ENCODE data around the gene HUNK.

HUNK gene

GRCh38 chr21:31896019-31896418 lies 23.2 kb downstream of the HUNK start:
- no peak for DNase-seq (ENCODE audit: low read depth)

DNA sequence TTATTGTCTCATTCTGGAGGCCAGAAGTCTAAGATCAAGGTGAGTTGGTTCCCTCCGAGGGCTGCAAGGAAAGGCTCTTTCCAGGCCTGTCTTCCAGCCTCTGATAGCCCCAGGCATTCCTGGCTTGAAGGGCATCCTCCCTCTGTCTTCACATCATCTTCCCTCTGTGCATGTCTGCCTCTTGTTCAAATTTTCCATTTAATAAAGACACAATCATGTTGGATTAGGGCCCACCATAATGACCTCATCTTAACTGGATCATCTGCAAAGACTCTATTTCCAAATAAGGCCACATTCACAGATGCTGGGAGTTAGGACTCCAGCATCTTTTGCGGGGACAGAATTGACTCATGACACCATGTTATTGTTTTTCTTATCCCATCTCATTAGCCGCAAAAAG lies 24.5 kb downstream of the HUNK start:
- DNase-seq (ENCODE audit: low read depth), result no peak

DNA sequence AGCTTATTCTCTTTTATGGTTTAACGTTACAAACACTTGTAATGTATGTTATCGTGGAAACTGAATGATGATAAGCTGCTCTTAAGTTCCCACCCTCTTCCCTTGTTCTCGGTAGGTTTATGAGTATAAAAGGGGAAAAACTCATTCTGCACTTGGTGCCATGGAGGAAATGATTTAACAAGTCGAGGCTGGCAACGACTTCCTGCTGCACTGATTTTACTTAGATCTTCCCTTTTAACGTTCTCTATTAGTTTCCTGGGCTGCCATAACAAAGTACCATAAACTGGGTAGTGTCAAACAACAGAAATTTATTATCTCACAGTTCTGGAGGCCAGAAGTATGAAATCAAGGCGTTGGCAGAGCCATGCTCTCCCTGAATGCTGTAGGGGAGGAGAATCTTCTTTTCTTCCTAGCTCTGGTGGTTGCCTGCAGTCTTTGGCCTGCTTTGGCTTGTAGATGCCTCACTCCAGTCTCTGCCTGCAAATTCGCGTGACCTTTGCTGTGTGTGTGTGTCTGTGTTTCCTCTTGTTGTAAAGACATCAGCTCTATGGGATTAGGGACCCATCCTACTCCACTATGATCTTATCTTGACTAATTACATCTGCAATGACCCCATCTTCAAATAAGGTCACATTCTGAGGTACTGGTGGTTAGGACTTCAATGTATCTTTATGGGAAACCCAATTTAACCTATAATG lies 26.3 kb downstream of the HUNK start:
- no peak for DNase-seq (ENCODE audit: low read depth)

DNA sequence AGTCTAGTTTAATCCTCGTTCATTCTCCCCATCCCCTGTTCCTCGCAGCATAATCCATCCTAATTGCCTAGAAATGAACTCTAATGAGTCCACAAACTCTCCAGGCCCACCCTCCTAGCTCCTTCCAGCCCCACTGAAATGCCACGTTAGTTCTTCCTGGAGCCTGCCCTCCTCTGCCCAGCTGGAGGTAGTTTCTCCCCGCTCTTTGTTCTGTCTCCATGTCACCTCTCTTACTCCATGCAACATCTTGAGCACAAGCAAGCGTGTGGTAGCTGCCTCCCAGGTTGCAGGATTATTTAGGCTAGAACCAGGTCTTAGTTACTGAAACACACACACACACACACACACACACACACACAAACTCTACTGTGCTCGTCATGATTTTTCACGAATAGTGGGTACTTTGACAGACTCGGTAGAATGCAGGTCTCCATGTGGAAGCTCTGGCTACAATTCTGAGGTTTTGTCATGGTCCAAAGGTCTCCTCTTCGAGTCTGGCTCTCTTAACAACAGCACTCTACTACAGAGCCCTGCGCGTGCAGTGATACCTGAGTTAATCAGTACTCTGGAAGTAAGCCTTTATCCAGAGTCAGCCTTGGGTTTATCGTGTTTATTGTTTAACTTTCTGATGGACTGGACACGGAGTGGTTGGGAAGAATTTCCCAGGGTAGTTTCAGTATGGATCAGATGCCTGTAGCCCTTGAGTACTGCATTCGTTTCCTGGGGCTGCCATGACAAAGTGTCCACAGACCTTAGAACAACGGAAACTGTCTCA lies 27.5 kb downstream of the HUNK start:
- DNase-seq (ENCODE audit: low read depth), result no peak

DNA sequence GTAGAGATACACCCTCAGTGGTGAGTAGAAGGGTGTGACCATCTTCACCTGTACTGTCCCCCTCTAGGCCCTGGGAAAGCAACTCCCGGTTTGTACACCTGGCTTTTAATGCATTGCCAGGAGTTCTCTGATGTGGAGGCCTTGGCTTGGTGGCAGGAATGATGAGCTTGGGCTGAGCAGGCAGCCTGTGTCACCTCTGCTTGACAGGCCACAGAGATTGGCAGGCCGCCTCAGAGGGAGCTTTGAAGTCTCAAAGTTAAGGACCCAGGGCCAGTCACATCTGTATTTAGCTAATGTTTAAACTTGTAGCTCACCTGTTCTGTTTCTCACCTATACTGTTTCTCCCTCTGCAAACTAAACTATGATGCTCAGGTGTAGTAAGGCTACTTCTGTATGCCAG lies 28.5 kb downstream of the HUNK start:
- no peak for DNase-seq (ENCODE audit: low read depth)

- no peak for DNase-seq (ENCODE audit: low read depth)
These were observed 29.6 kb downstream of the HUNK start for GRCh38 chr21:31902438-31902837.

DNA sequence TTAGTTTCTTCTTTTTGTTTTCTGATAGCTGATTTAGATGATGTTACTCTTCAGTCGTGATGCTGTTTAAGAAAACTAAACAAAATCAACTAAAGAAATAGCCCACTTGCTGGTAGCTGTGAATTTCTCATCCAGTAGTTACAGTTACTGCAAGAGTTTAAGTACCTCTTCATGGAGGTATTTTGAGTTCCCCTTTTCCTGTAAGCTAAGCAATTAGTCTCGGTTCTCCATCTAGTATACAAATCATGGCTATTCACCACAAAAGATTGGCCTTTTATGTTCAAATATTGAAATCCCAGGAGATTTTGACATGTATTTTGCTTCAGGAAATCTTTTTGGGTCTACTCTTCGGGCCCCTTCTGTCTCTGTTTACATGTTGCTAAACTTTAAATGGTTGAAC lies 31.1 kb downstream of the HUNK start:
- DNase-seq (ENCODE audit: low read depth), result no peak

- DNase-seq (ENCODE audit: low read depth), result no peak
These were observed 33.0 kb downstream of the HUNK start for GRCh38 chr21:31905503-31906451.

GRCh38 chr21:31908106-31909031 lies 35.5 kb downstream of the HUNK start:
- DNase-seq (ENCODE audit: low read depth), result no peak

GRCh38 chr21:31909153-31910073 lies 36.6 kb downstream of the HUNK start:
- DNase-seq (ENCODE audit: low read depth), result no peak

- no peak for DNase-seq (ENCODE audit: low read depth)
These were observed 37.3 kb downstream of the HUNK start for GRCh38 chr21:31910074-31910470.

DNA sequence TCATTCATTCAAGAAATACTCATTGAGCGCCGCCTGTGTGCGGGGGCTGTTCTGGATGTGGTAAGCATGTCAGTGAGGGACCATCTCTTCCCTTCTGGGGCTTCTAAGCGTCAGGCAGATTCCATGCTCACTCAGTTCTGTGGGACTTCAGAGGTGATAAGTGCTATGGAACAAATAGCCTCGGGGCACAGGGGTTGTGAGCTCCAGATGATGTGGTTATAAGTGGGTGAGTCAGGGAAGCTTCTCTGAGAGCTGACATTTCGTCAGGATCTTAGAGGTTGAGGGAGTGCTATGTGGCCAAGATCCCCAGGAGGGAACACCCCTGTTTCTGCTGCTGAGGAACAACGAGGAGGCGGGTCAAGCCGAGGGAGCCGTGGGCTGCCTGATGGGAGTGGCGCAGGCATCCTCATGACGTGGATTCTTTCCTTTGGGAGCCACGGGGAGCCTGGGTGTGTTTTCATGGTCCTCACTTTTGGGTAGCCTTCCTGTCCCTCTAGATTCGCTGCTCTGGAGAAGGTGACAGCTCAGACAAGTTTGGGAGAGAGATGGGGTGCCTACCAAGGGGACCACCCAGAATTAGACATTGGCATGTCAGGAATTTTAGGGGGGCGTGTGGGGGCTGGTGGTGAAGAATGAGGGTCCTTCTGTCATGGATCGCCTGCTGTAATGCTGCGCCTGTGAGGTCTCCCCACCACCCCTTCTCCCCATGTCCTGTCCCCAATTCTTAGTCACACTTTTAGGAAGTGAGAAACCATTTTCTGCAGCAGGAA lies 38.5 kb downstream of the HUNK start:
- no peak for DNase-seq (ENCODE audit: low read depth)

DNA sequence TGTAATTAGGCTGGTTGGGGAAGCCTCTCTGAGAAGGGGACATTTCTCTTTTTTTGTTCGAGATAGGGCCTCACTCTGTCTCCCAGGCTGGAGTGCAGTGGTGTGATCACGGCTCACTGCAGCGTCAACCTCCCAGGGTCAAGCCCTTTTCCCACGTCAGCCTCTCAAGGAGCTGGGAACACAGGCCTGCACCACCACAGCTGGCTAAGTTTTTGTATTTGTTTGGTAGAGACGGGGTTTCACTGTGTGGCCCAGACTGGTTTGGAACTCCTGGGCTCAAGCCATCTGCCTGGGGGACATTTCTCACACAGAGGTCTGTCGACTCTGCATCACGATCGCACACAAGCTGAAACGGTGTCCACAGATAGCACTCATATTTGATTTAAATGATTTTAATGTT lies 39.7 kb downstream of the HUNK start:
- DNase-seq (ENCODE audit: low read depth), result no peak

GRCh38 chr21:31913182-31913608 lies 40.4 kb downstream of the HUNK start:
- no peak for DNase-seq (ENCODE audit: low read depth)

- DNase-seq (ENCODE audit: low read depth), result no peak
These were observed 41.7 kb downstream of the HUNK start for GRCh38 chr21:31914472-31914871.

DNA sequence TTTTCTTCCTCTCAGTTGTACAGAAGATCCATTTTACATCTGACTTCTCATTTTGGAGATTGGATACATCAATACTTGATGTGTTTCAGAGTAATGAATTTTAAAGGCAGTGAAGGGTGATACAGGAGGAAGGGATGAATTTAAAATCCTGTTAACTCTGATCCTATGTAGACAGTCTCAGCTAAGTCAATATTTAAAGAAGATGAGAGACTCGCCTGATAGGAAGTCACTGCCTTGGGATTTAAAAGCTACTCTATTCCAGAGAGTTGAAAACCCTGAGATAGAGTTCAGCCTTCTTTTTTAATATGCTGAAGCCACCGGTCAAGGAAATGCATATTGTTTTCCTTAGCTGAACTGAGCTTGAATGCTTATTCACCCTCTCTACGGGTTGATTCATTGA lies 42.7 kb downstream of the HUNK start:
- no peak for DNase-seq (ENCODE audit: low read depth)

- no peak for DNase-seq (ENCODE audit: low read depth)
These were observed 44.3 kb downstream of the HUNK start for GRCh38 chr21:31917108-31917507.

DNA sequence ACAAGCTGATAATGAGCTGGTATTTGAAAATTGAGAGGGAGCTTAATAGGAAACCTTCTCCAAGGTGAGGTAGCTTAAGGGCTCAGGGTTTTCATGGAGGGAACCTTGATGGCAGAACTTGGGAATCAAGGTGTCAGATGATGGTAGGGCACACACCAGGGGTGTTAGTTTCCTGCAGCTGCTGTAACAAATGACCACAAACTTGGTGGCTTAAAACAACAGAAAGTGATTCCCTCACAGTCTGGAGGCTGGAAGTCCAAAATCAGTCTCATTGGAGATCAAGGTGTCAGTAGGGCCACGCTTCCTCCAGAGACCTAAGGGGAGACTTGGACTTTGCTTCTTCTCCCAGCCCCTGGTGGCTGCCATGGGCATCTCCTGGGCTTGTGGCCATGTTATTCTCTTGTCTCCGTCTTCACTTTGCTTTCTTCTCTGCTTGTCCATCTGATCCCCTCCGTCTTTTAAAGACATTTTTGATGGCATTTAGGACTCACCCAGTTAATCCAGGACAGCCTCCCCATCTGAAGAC lies 45.5 kb downstream of the HUNK start:
- no peak for DNase-seq (ENCODE audit: low read depth)

- no peak for DNase-seq (ENCODE audit: low read depth)
These were observed 47.5 kb downstream of the HUNK start for GRCh38 chr21:31920275-31920674.
